Measurements from ENCODE around the gene AOC1.

AOC1 gene

GRCh38 chr7:150866932-150867564 is 14.7 kb downstream of the AOC1 start:
- DNase-seq (ENCODE audit: low read depth) = no peak
- no peak for TF ChIP-seq CTCF (IDR thresholded peaks at IDR 0.05; ENCODE audit: low read length, missing control alignments)
- H3K4me3 ChIP-seq (replicated peaks; ENCODE audit: low read depth, low read length) = no peak overlapping the region

- no peak for TF ChIP-seq CTCF (IDR thresholded peaks at IDR 0.05; ENCODE audit: low read length, missing control alignments)
- no peak for DNase-seq (ENCODE audit: low read depth)
- no peak overlapping the region for H3K4me3 ChIP-seq (replicated peaks; ENCODE audit: low read depth, low read length)
Observed at GRCh38 chr7:150867605-150868004, 15.3 kb downstream of the AOC1 start.

- no peak for TF ChIP-seq CTCF (IDR thresholded peaks at IDR 0.05; ENCODE audit: low read length, missing control alignments)
- no peak overlapping the region for H3K4me3 ChIP-seq (replicated peaks; ENCODE audit: low read depth, low read length)
- DNase-seq (ENCODE audit: low read depth) = no peak
Observed at GRCh38 chr7:150869467-150869866, 17.1 kb downstream of the AOC1 start.

GRCh38 chr7:150871601-150872000 is 19.3 kb downstream of the AOC1 start:
- TF ChIP-seq CTCF (IDR thresholded peaks at IDR 0.05; ENCODE audit: low read length, missing control alignments) = no peak
- no peak overlapping the region for H3K4me3 ChIP-seq (replicated peaks; ENCODE audit: low read depth, low read length)
- DNase-seq (ENCODE audit: low read depth) = no peak

- peak; percentile 31 for DNase-seq (ENCODE audit: low read depth)
- no peak for TF ChIP-seq CTCF (IDR thresholded peaks at IDR 0.05; ENCODE audit: low read length, missing control alignments)
- no peak overlapping the region for H3K4me3 ChIP-seq (replicated peaks; ENCODE audit: low read depth, low read length)
Observed at GRCh38 chr7:150874401-150875198, 22.3 kb downstream of the AOC1 start.

- no peak for DNase-seq (ENCODE audit: low read depth)
- H3K4me3 ChIP-seq (replicated peaks; ENCODE audit: low read depth, low read length) = no peak overlapping the region
- no peak for TF ChIP-seq CTCF (IDR thresholded peaks at IDR 0.05; ENCODE audit: low read length, missing control alignments)
Observed at GRCh38 chr7:150875791-150876190, 23.5 kb downstream of the AOC1 start.
